H1 (cell line): ENCODE measurements around the gene ZNFX1. TPM values are rescaled to one million over a fixed set of nuclear protein-coding genes. Genes with fewer than 3 reads are reported as not detected.

ENCODE experiments used
- CTCF ChIA-PET: fragments of 300-600 bp; sonication (Branson Sonifier 250); formaldehyde crosslinking; loops from one replicate; lab custom pipeline; 2021; ENCODE audit not compliant: partially characterized antibody; lab: Charles Lee
- POLR2A ChIA-PET: fragments of 300-600 bp; sonication (Branson Sonifier 250); formaldehyde crosslinking; loops from one replicate; lab custom pipeline; 2021; ENCODE audit warnings: inconsistent platforms; ENCODE audit not compliant: partially characterized antibody; lab: Charles Lee
- DNase-seq, 2 experiments: peaks; one replicate each; pipeline versions ENCODE4 v3.0.0 to v3.0.0-alpha.2; 2010 to 2022; ENCODE audit warnings: low spot score in 2 of 2, low read depth in 1 of 2, mixed read lengths in 1 of 2
- FAIRE-seq: peaks from 2 replicates; lab custom pipeline; 2011; peaks lifted over from hg19 to GRCh38; lab: Jason Lieb, UNC
- H2AFZ ChIP-seq: 2 replicates; pipeline ENCODE4 v1.8.1; 2012; ENCODE audit warnings: low read length, inconsistent platforms
- H2AK5ac ChIP-seq: 2 replicates; pipeline ENCODE4 v1.6.1; 2013; ENCODE audit warnings: low read depth, low read length
- H2BK120ac ChIP-seq: replicated peaks from 2 replicates; pipeline ENCODE3; 2013; ENCODE audit warnings: low read depth, low read length, inconsistent platforms
- H2BK12ac ChIP-seq: 2 replicates; pipeline ENCODE4 v1.6.1; 2013; ENCODE audit warnings: low read depth, low read length
- H2BK15ac ChIP-seq: 2 replicates; pipeline ENCODE4 v1.6.1; 2013; ENCODE audit warnings: low read length
- H2BK20ac ChIP-seq: 2 replicates; pipeline ENCODE4 v1.6.1; 2013; ENCODE audit warnings: low read length
- H2BK5ac ChIP-seq: 2 replicates; pipeline ENCODE4 v1.6.1; 2013; ENCODE audit warnings: low read depth, low read length
- H3K14ac ChIP-seq: 2 replicates; pipeline ENCODE4 v1.6.1; 2013; ENCODE audit warnings: inconsistent platforms; ENCODE audit not compliant: insufficient read length
- H3K18ac ChIP-seq: 2 replicates; pipeline ENCODE4 v1.6.1; 2013; ENCODE audit warnings: low read length; ENCODE audit errors: extremely low read depth
- H3K23ac ChIP-seq: 2 replicates; pipeline ENCODE4 v1.6.1; 2013; ENCODE audit warnings: inconsistent platforms; ENCODE audit not compliant: insufficient read length
- H3K23me2 ChIP-seq: 2 replicates; pipeline ENCODE4 v1.6.1; 2013; ENCODE audit warnings: low read depth, low read length
- H3K27ac ChIP-seq: 2 replicates; pipeline ENCODE4 v1.6.1; 2011; ENCODE audit warnings: low read depth, low read length, inconsistent platforms
- H3K27me3 ChIP-seq, 4 experiments: replicated peaks in 1 of 4; 1 replicate in 1 of 4; 2 replicates in 3 of 4; pipeline versions ENCODE4 v1.6.1 to v1.8.1; 2011 to 2013; ENCODE audit warnings: low read length in 3 of 4, mild to moderate bottlenecking in 3 of 4, inconsistent platforms in 2 of 4, mixed read lengths in 2 of 4, moderate library complexity in 1 of 4; ENCODE audit not compliant: control insufficient read depth in 3 of 4, insufficient read depth in 3 of 4; ENCODE audit errors: extremely low read depth in 1 of 4
- H3K36me3 ChIP-seq, 4 experiments: 2 replicates each; pipeline versions ENCODE4 v1.6.1 to v1.8.1; 2011 to 2013; ENCODE audit warnings: mild to moderate bottlenecking in 4 of 4, low read length in 3 of 4, moderate library complexity in 2 of 4, control low read depth in 1 of 4, inconsistent platforms in 1 of 4; ENCODE audit not compliant: insufficient read depth in 4 of 4, control insufficient read depth in 2 of 4
- H3K4ac ChIP-seq: replicated peaks from 2 replicates; pipeline ENCODE3; 2013; ENCODE audit warnings: low read length, low read depth, mixed read lengths, inconsistent platforms; ENCODE audit not compliant: insufficient read length
- H3K4me1 ChIP-seq, 4 experiments: replicated peaks in 1 of 4; 1 replicate in 1 of 4; 2 replicates in 3 of 4; pipeline versions ENCODE4 v1.6.1 to v1.8.1; 2011 to 2013; ENCODE audit warnings: low read length in 3 of 4, inconsistent platforms in 2 of 4, mixed read lengths in 1 of 4; ENCODE audit not compliant: insufficient read depth in 4 of 4, control insufficient read depth in 3 of 4
- H3K4me2 ChIP-seq, 2 experiments: 2 replicates each; pipeline versions ENCODE4 v1.6.1 to v1.8.1; 2011 to 2013; ENCODE audit warnings: low read depth in 2 of 2, low read length in 2 of 2, control low read depth in 1 of 2, inconsistent platforms in 1 of 2, mild to moderate bottlenecking in 1 of 2; ENCODE audit not compliant: insufficient read depth in 1 of 2
- H3K4me3 ChIP-seq, 4 experiments: fragments of 200-600, 300-600 bp in 1 of 4; sonication (generic), shearing (Covaris generic), sonication (Bioruptor Twin) in 1 of 4; 2 replicates each; pipeline versions ENCODE4 v1.5.1 to v1.8.1; 2011 to 2016; ENCODE audit warnings: low read length in 4 of 4, low read depth in 3 of 4, control low read depth in 2 of 4, inconsistent platforms in 2 of 4, mild to moderate bottlenecking in 2 of 4, mixed read lengths in 1 of 4, moderate library complexity in 1 of 4; ENCODE audit not compliant: insufficient read depth in 2 of 4; ENCODE audit errors: extremely low read depth in 1 of 4
- H3K56ac ChIP-seq: replicated peaks from 2 replicates; pipeline ENCODE3; 2013; ENCODE audit warnings: low read depth, mild to moderate bottlenecking, mixed read lengths, low read length, inconsistent platforms; ENCODE audit not compliant: insufficient read length
- H3K79me1 ChIP-seq: 2 replicates; pipeline ENCODE4 v1.6.1; 2013; ENCODE audit warnings: low read depth, low read length, control low read depth
- H3K79me2 ChIP-seq, 2 experiments: 2 replicates each; pipeline versions ENCODE4 v1.6.1 to v1.8.1; 2012 to 2013; ENCODE audit warnings: low read length in 2 of 2, mild to moderate bottlenecking in 2 of 2, inconsistent platforms in 1 of 2; ENCODE audit not compliant: insufficient read depth in 2 of 2, control insufficient read depth in 1 of 2
- H3K9ac ChIP-seq, 4 experiments: replicated peaks in 1 of 4; 1 replicate in 1 of 4; 2 replicates in 3 of 4; pipeline versions ENCODE4 v1.6.1 to v1.8.1; 2011 to 2013; ENCODE audit warnings: low read depth in 3 of 4, low read length in 3 of 4, control low read depth in 2 of 4, mild to moderate bottlenecking in 2 of 4, moderate library complexity in 2 of 4, inconsistent platforms in 1 of 4; ENCODE audit errors: extremely low read depth in 1 of 4
- H3K9me3 ChIP-seq, 2 experiments: 2 replicates each; pipeline versions ENCODE4 v1.6.1 to v1.8.1; 2012 to 2013; ENCODE audit warnings: mild to moderate bottlenecking in 2 of 2, moderate library complexity in 2 of 2, control low read depth in 1 of 2, inconsistent platforms in 1 of 2, low read depth in 1 of 2, low read length in 1 of 2, mixed read lengths in 1 of 2; ENCODE audit not compliant: insufficient read depth in 2 of 2
- H4K20me1 ChIP-seq, 2 experiments: replicated peaks in 1 of 2; 2 replicates each; pipeline versions ENCODE3 to v1.8.1; 2011 to 2013; ENCODE audit warnings: inconsistent platforms in 2 of 2, low read length in 2 of 2, mild to moderate bottlenecking in 1 of 2; ENCODE audit not compliant: insufficient read depth in 2 of 2, control insufficient read depth in 1 of 2
- H4K5ac ChIP-seq: 2 replicates; pipeline ENCODE4 v1.6.1; 2013; ENCODE audit warnings: low read length, low read depth, mixed read lengths, inconsistent platforms; ENCODE audit not compliant: insufficient read length
- H4K8ac ChIP-seq: 2 replicates; pipeline ENCODE4 v1.8.0; 2013; ENCODE audit warnings: mild to moderate bottlenecking, moderate library complexity, low read length, inconsistent platforms; ENCODE audit not compliant: insufficient read depth; ENCODE audit errors: extremely low read depth
- H4K91ac ChIP-seq: replicated peaks from 2 replicates; pipeline ENCODE3; 2013; ENCODE audit warnings: low read length, mixed read lengths, inconsistent platforms; ENCODE audit not compliant: insufficient read length
- BCL11A ChIP-seq, 2 experiments: IDR thresholded peaks; one replicate each; pipeline ENCODE4 v1.6.1; 2011; ENCODE audit warnings: low read depth in 2 of 2, low read length in 2 of 2, mild to moderate bottlenecking in 2 of 2
- CBX5 ChIP-seq: fragments of 300-800, 300-1000 bp; sonication (generic); IDR thresholded peaks from 2 replicates; pipeline ENCODE4 v1.7.1; 2016; ENCODE audit warnings: antibody characterized with exemption, low read length, low read depth
- CEBPB ChIP-seq: IDR thresholded peaks from 2 replicates; pipeline ENCODE4 v1.6.1; 2012; ENCODE audit warnings: low read depth, low read length
- CHD2 ChIP-seq: IDR thresholded peaks from 2 replicates; pipeline ENCODE4 v1.6.1; 2012; ENCODE audit warnings: low read length, improper control_type of control experiment
- CREB1 ChIP-seq: IDR thresholded peaks from 2 replicates; pipeline ENCODE4 v1.6.1; 2012; ENCODE audit warnings: inconsistent platforms
- HDAC2 ChIP-seq, 2 experiments: fragments of 300-600 bp in 1 of 2; sonication (generic) in 1 of 2; IDR thresholded peaks; 2 replicates each; pipeline ENCODE4 v1.6.1; 2011 to 2012; ENCODE audit warnings: low read depth in 2 of 2, low read length in 2 of 2, mild to moderate bottlenecking in 2 of 2, moderate library complexity in 2 of 2, borderline replicate concordance in 1 of 2, inconsistent platforms in 1 of 2
- KDM1A ChIP-seq: fragments of 200-600, 300-600 bp; sonication (generic); IDR thresholded peaks from 2 replicates; pipeline ENCODE4 v1.7.1; 2016; ENCODE audit warnings: mild to moderate bottlenecking, low read length, borderline replicate concordance
- RXRA ChIP-seq: IDR thresholded peaks from 2 replicates; pipeline ENCODE4 v1.6.1; 2011; ENCODE audit warnings: low read depth, mild to moderate bottlenecking, low read length, moderate library complexity; ENCODE audit not compliant: insufficient read depth
- SIRT6 ChIP-seq: IDR thresholded peaks from one replicate; pipeline ENCODE4 v1.7.1; 2012; ENCODE audit warnings: low read length, inconsistent platforms
- TAF7 ChIP-seq: optimal IDR thresholded peaks from 2 replicates; pipeline ENCODE3; 2011; ENCODE audit warnings: low read depth, mild to moderate bottlenecking, inconsistent platforms, low read length, moderate library complexity, borderline replicate concordance
- ZNF274 ChIP-seq: IDR thresholded peaks from 2 replicates; pipeline ENCODE4 v1.7.0; 2012; ENCODE audit warnings: low read length, borderline replicate concordance; ENCODE audit errors: extremely low read depth
- WGBS, 2 experiments: shearing (Covaris generic) in 1 of 2; methylation state at CpG; one replicate each; pipeline versions ENCODE4 v1.1.6 to v1.1.7; 2013 to 2015; ENCODE audit warnings: low lambda C conversion rate in 2 of 2, mixed read lengths in 2 of 2, inconsistent platforms in 1 of 2, low coverage in 1 of 2, missing lambda C conversion rate in 1 of 2; ENCODE audit not compliant: insufficient replicate concordance in 2 of 2, insufficient coverage in 1 of 2, insufficient read length in 1 of 2; ENCODE audit errors: extremely low coverage in 1 of 2, missing lambda C conversion rate in 1 of 2; 5-methylcytosine and 5-hydroxymethylcytosine counted together
- polyA plus RNA-seq, 7 experiments: library from polyadenylated mRNA; depleted of rRNA in 3 of 7; stranded (reverse) in 5 of 7; unstranded in 2 of 7; fragments of >200 nt in 5 of 7; fragments of 200-250 nt in 2 of 7; gene quantifications; 1 replicate in 5 of 7; 2 replicates in 1 of 7; 4 replicates in 1 of 7; pipeline versions ENCODE4 v1.2.1 to v1.2.3, GENCODE V29; 2011 to 2013; ENCODE audit warnings: missing spikeins in 2 of 7, mixed read lengths in 2 of 7
- total RNA-seq: library from RNA; stranded (reverse); fragmentation: NEBNext Ultra II Directional; extraction: Animal tissue kit (Norgen Biotek cat#: 25700); gene quantifications from 2 replicates; pipeline ENCODE4 v1.2.1, GENCODE V29; 2021
- TF ChIP-seq, protein P1 (sequence below): IDR thresholded peaks from 2 replicates; pipeline ENCODE4 v1.6.1; 2012; ENCODE audit warnings: low read length, inconsistent platforms

ZNFX1 gene
- total and polyA plus RNA-seq, 2 of the 8 experiments (the other 6 are each of a cell fraction or from before 2014, with no cell fraction given), result 3.1 to 11.3 TPM

DNA sequence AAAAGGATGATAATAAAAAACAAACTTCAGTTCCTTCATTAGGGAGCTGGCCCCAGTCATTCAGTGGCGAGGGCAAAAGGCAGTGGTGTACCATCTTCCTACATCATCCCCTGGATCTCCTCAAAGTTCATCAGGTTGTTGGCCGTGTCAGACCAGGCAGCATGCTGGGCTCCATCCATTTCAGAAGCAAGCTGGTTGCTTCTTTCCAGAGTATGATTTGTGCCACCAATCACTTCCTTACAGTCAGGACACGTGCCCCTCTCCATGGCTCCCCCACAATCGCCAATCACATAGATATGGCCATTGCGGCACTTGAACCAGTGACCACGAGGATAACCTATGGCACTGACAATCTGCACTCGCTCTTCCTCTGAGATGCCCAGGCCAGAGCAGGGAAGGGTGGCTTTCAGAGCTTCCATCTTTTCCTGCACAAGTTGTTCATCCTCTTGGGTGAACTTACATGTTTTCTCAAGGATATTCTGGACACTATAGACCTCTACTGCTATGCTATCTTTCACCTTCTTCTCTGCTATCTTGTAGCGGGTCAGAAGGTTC, 30.6 kb downstream of the ZNFX1 start:
- Histone ChIP-seq H4K8ac (no peak overlapping the region; the same call in 1 of the 2 replicates), H2BK120ac (no peak overlapping the region), H3K79me2 (no peaks in the 10 kb centered on the region), H3K4me1 (no peaks in the 10 kb centered on the region), H2AFZ (no peak overlapping the region), H3K9me3 (no peaks in the 10 kb centered on the region), H3K4me2 (no peak overlapping the region), H3K4me3 (no peak overlapping the region), H4K20me1 (peaks cover 4 to 8% of the 10 kb centered on the region in 2 experiments), H3K27ac (no peak overlapping the region), H3K23ac (no peak overlapping the region), H3K36me3 (peaks cover 20 to 75% (median 52%) of the 10 kb centered on the region in 4 experiments; a peak in 7 of 8 replicates), H2AK5ac (no peak overlapping the region), H3K79me1 (no peaks in the 10 kb centered on the region), H3K56ac (no peak overlapping the region), H4K5ac (no peak overlapping the region), H2BK15ac (no peak overlapping the region), H3K9ac (no peak overlapping the region), H2BK20ac (no peak overlapping the region), H2BK12ac (no peak overlapping the region), H2BK5ac (no peak overlapping the region), H3K14ac (no peak overlapping the region), H4K91ac (no peak overlapping the region), H3K4ac (no peak overlapping the region), H3K18ac (no peak overlapping the region), H3K27me3 (no peaks in the 10 kb centered on the region), H3K23me2 (no peaks in the 10 kb centered on the region)
- DNase-seq, result no peak
- FAIRE-seq, result no peak
- ChIA-PET CTCF (interaction anchor here (0.7 to 6.7 kb wide), 24 partner anchors 7 to 290 kb away, joined by 3 to 41 read pairs (median 5); partner anchors contain the start of genes DDX27 and ZNFX1), POLR2A (interaction anchor here (0.9 to 6.0 kb wide), 12 partner anchors 8 to 215 kb away, joined by 3 to 54 read pairs (median 7); partner anchors contain the start of genes CSE1L, DDX27 and ZNFX1)
- 94% methylated on average over 8 of the region's 8 CpGs; no CpG with 5 or more reads in 1 of the 2 experiments for WGBS, 2 experiments
- no peak for TF ChIP-seq TAF7
- no peak for TF ChIP-seq ZNF274
- TF ChIP-seq KDM1A, result no peak
- no peak for TF ChIP-seq CHD2
- TF ChIP-seq, protein P1, sequence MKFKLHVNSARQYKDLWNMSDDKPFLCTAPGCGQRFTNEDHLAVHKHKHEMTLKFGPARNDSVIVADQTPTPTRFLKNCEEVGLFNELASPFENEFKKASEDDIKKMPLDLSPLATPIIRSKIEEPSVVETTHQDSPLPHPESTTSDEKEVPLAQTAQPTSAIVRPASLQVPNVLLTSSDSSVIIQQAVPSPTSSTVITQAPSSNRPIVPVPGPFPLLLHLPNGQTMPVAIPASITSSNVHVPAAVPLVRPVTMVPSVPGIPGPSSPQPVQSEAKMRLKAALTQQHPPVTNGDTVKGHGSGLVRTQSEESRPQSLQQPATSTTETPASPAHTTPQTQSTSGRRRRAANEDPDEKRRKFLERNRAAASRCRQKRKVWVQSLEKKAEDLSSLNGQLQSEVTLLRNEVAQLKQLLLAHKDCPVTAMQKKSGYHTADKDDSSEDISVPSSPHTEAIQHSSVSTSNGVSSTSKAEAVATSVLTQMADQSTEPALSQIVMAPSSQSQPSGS, result no peak
- no peak for TF ChIP-seq SIRT6
- no peak for TF ChIP-seq HDAC2 (IDR thresholded peaks at IDR 0.05; ENCODE audit: borderline replicate concordance in 1 of 2, low read depth in 2 of 2, low read length in 2 of 2)
- no peak for TF ChIP-seq CBX5
- no peak for TF ChIP-seq BCL11A (IDR thresholded peaks at IDR 0.05; ENCODE audit: low read depth in 2 of 2, low read length in 2 of 2)
- no peak for TF ChIP-seq RXRA
- TF ChIP-seq CEBPB, result no peak
- TF ChIP-seq CREB1, result no peak
